A549 (cell line): ENCODE measurements around the gene RABEPK. TPM values are rescaled to one million over a fixed set of nuclear protein-coding genes. Genes with fewer than 3 reads are reported as not detected.

ENCODE experiments used
- ATAC-seq, 2 experiments: fragments of 200-7000 bp in 1 of 2; fragments of >200 bp in 1 of 2; cut with Nextera tagmentation in 1 of 2; cut with Tn5 transposase in 1 of 2; 3 replicates each; pipeline versions ENCODE4 v1.8.0 to v1.9.1; 2018 to 2020; ENCODE audit warnings: mild to moderate bottlenecking in 1 of 2, moderate library complexity in 1 of 2
- CTCF ChIA-PET: fragments of 300-600 bp; sonication (Branson Sonifier 250); formaldehyde crosslinking; extraction: SDS; loops from one replicate; lab custom pipeline; 2021; ENCODE audit warnings: antibody characterized with exemption, inconsistent platforms; lab: Yijun Ruan, JAX
- POLR2A ChIA-PET: fragments of 350-600 bp; formaldehyde crosslinking; extraction: SDS; loops from one replicate; lab custom pipeline; 2021; ENCODE audit warnings: antibody characterized with exemption, inconsistent platforms; lab: Yijun Ruan, JAX
- DNase-seq, 2 experiments: peaks; one replicate each; pipeline versions ENCODE4 v3.0.0 to v3.0.0-alpha.2; 2011 to 2016; ENCODE audit warnings: low read depth in 1 of 2, low spot score in 1 of 2
- FAIRE-seq: peaks from 2 replicates; lab custom pipeline; 2011; peaks lifted over from hg19 to GRCh38; lab: Jason Lieb, UNC
- H3K27ac ChIP-seq, 2 experiments: fragments of >200 bp; sonication (Bioruptor Twin); formaldehyde crosslinking; 3 replicates each; pipeline ENCODE4 v1.5.1; 2016 to 2017
- H3K4me1 ChIP-seq: fragments of >200 bp; sonication (Bioruptor Twin); formaldehyde crosslinking; 3 replicates; pipeline ENCODE4 v1.6.1; 2016
- H3K4me2 ChIP-seq: fragments of >200 bp; sonication (Bioruptor Twin); formaldehyde crosslinking; 3 replicates; pipeline ENCODE4 v1.6.1; 2016
- H3K4me3 ChIP-seq: fragments of >200 bp; sonication (Bioruptor Twin); formaldehyde crosslinking; 3 replicates; pipeline ENCODE4 v1.5.1; 2016
- H3K9me3 ChIP-seq: fragments of >200 bp; sonication (Bioruptor Twin); formaldehyde crosslinking; 3 replicates; pipeline ENCODE4 v1.6.1; 2016
- ATOH8 ChIP-seq: fragments of 250-450 bp; sonication (Bioruptor Pico); IDR thresholded peaks from 2 replicates; pipeline ENCODE4 v1.5.0; 2020; ENCODE audit warnings: low read depth, mild to moderate bottlenecking, moderate library complexity
- BHLHE40 ChIP-seq: IDR thresholded peaks from 2 replicates; pipeline ENCODE4 v1.6.1; 2012; ENCODE audit warnings: low read depth, low read length, inconsistent platforms
- CBX8 ChIP-seq: fragments of 200-600 bp; sonication (generic); IDR thresholded peaks from 2 replicates; pipeline ENCODE4 v1.6.1; 2016
- CEBPB ChIP-seq, 2 experiments: fragments of >200 bp in 1 of 2; sonication (Bioruptor Twin) in 1 of 2; formaldehyde crosslinking in 1 of 2; IDR thresholded peaks; 2 replicates each; pipeline ENCODE4 v1.6.1; 2012 to 2016
- E2F6 ChIP-seq: IDR thresholded peaks from 2 replicates; pipeline ENCODE4 v1.6.1; 2012; ENCODE audit warnings: low read depth, borderline replicate concordance
- EHF ChIP-seq: fragments of 250-450 bp; sonication (Bioruptor Pico); IDR thresholded peaks from 2 replicates; pipeline ENCODE4 v1.5.0; 2020; ENCODE audit warnings: mild to moderate bottlenecking
- ESRRA ChIP-seq: fragments of 150-350 bp; IDR thresholded peaks from 2 replicates; pipeline ENCODE4 v1.6.1; 2014; ENCODE audit warnings: mild to moderate bottlenecking, low read length, borderline replicate concordance
- FOSL2 ChIP-seq, 2 experiments: fragments of 450-650 bp in 1 of 2; fragments of >200 bp in 1 of 2; sonication (Bioruptor Twin) in 1 of 2; formaldehyde crosslinking; IDR thresholded peaks; 2 replicates each; pipeline versions ENCODE4 v1.5.0 to v1.6.1; 2016 to 2020; ENCODE audit warnings: mild to moderate bottlenecking in 1 of 2, moderate library complexity in 1 of 2
- FOXS1 ChIP-seq: fragments of 250-450 bp; sonication (Bioruptor Pico); IDR thresholded peaks from 2 replicates; pipeline ENCODE4 v1.5.0; 2020; ENCODE audit warnings: mild to moderate bottlenecking, moderate library complexity
- HES2 ChIP-seq: fragments of >200 bp; sonication (Bioruptor Twin); formaldehyde crosslinking; IDR thresholded peaks from 2 replicates; pipeline ENCODE4 v1.6.1; 2016
- HMGXB4 ChIP-seq: fragments of 250-450 bp; sonication (Bioruptor Pico); IDR thresholded peaks from 2 replicates; pipeline ENCODE4 v1.5.0; 2021; ENCODE audit warnings: mild to moderate bottlenecking, moderate library complexity, borderline replicate concordance
- MAFK ChIP-seq: fragments of 450-650 bp; IDR thresholded peaks from 2 replicates; pipeline ENCODE4 v1.6.1; 2014; ENCODE audit not compliant: partially characterized antibody
- MAX ChIP-seq: IDR thresholded peaks from 2 replicates; pipeline ENCODE4 v1.6.1; 2012
- NR3C1 ChIP-seq: fragments of >200 bp; sonication (Bioruptor Twin); formaldehyde crosslinking; IDR thresholded peaks from 3 replicates; pipeline ENCODE4 v1.6.1; 2017
- POLR2A ChIP-seq: IDR thresholded peaks from 2 replicates; pipeline ENCODE4 v1.6.1; 2012; ENCODE audit warnings: mild to moderate bottlenecking, low read length
- RAD21 ChIP-seq, 2 experiments: fragments of >200 bp in 1 of 2; sonication (Bioruptor Twin) in 1 of 2; formaldehyde crosslinking in 1 of 2; IDR thresholded peaks in 1 of 2; conservative IDR thresholded peaks in 1 of 2; 2 replicates in 1 of 2; 3 replicates in 1 of 2; pipeline ENCODE4 v1.6.1; 2012 to 2018; ENCODE audit warnings: inconsistent platforms in 1 of 2
- RARB ChIP-seq: fragments of 250-450 bp; sonication (Bioruptor Pico); IDR thresholded peaks from 2 replicates; pipeline ENCODE4 v1.8.0; 2021; ENCODE audit warnings: mild to moderate bottlenecking, moderate library complexity
- REST ChIP-seq: fragments of 200-600 bp; sonication (generic); IDR thresholded peaks from 2 replicates; pipeline ENCODE4 v1.6.1; 2016; ENCODE audit warnings: antibody characterized with exemption, mild to moderate bottlenecking, moderate library complexity
- RFX5 ChIP-seq: fragments of 450-650 bp; IDR thresholded peaks from 2 replicates; pipeline ENCODE4 v1.7.1; 2014; ENCODE audit warnings: antibody characterized with exemption, mild to moderate bottlenecking, moderate library complexity
- SMC3 ChIP-seq: fragments of >200 bp; sonication (Bioruptor Twin); formaldehyde crosslinking; IDR thresholded peaks from 3 replicates; pipeline ENCODE4 v1.6.1; 2018; ENCODE audit warnings: inconsistent platforms
- SREBF2 ChIP-seq: fragments of 450-650 bp; IDR thresholded peaks from 2 replicates; pipeline ENCODE4 v1.6.1; 2014; ENCODE audit warnings: mild to moderate bottlenecking, moderate library complexity
- TFCP2L1 ChIP-seq: fragments of 250-450 bp; sonication (Bioruptor Pico); IDR thresholded peaks from 2 replicates; pipeline ENCODE4 v1.5.0; 2021; ENCODE audit warnings: mild to moderate bottlenecking
- ZC3H11A ChIP-seq: fragments of 450-650 bp; IDR thresholded peaks from 2 replicates; pipeline ENCODE4 v1.6.1; 2014; ENCODE audit warnings: antibody characterized with exemption, mild to moderate bottlenecking
- ZFP36 ChIP-seq: fragments of 450-650 bp; IDR thresholded peaks from 2 replicates; pipeline ENCODE4 v1.6.1; 2014; ENCODE audit warnings: borderline replicate concordance; ENCODE audit not compliant: partially characterized antibody
- whole genome bisulfite sequencing: methylation state at CpG from one replicate; pipeline ENCODE4 v1.1.6; 2017; ENCODE audit errors: missing lambda C conversion rate; 5-methylcytosine and 5-hydroxymethylcytosine counted together
- polyA plus RNA-seq, 4 experiments: library from polyadenylated mRNA; depleted of rRNA in 3 of 4; stranded (reverse); fragments of >200 nt; fragmentation: RNase III in 1 of 4; extraction: RNeasy Plus Mini Kit Qiagen cat#74134 plus additional on column Dnase treatment in 1 of 4; gene quantifications; 2 replicates in 3 of 4; 3 replicates in 1 of 4; pipeline ENCODE4 v1.2.3, GENCODE V29; 2011 to 2017

The RABEPK gene
- polyA plus RNA-seq, 2 of the 4 experiments (the other 2 are of a cell fraction) = 41.9 to 50.1 TPM

GRCh38 chr9:125153712-125154367 lies 46.5 kb upstream of the RABEPK start:
- H3K4me2 ChIP-seq = no peak overlapping the region
- 89% methylated on average over 4 of the region's 4 CpGs for WGBS
- no peak for TF ChIP-seq SREBF2
- no peak for TF ChIP-seq ESRRA
- no peak for TF ChIP-seq BHLHE40
- no peak for TF ChIP-seq RARB (CRISPR knock-in tag)
- TF ChIP-seq CEBPB (IDR thresholded peaks at IDR 0.05) = no peak
- TF ChIP-seq RAD21 (conservative IDR thresholded peaks at IDR 0.05 in 1 of 2, IDR thresholded peaks at IDR 0.05 in 1 of 2) = no peak
- no peak for TF ChIP-seq ZFP36
- no peak for TF ChIP-seq ATOH8 (CRISPR knock-in tag)
- no peak for TF ChIP-seq POLR2A
- no peak for TF ChIP-seq HMGXB4 (CRISPR knock-in tag)
- TF ChIP-seq MAFK = no peak
- TF ChIP-seq TFCP2L1 (CRISPR knock-in tag) = no peak
- TF ChIP-seq, all 56 proteins: peak for 0
- no peaks in the 10 kb centered on the region for H3K4me1 ChIP-seq
- H3K27ac ChIP-seq = no peak overlapping the region
- ATAC-seq (no peak), FAIRE-seq (no peak), DNase-seq (no peak)
- CTCF ChIA-PET = interaction anchor here (3.3 kb wide), 1 partner anchor 11 kb away, joined by 14 read pairs; the partner anchor contains the start of gene SCAI
- no peak overlapping the region for H3K4me3 ChIP-seq
- POLR2A ChIA-PET = no interaction called here
- no peaks in the 10 kb centered on the region for H3K9me3 ChIP-seq

- Histone ChIP-seq H3K4me1 (peaks cover 11% of the 10 kb centered on the region; the same call in 2 of the 3 replicates), H3K4me2 (no peak overlapping the region), H3K4me3 (no peak overlapping the region), H3K9me3 (no peaks in the 10 kb centered on the region), H3K27ac (no peak overlapping the region)
- no peak for DNase-seq
- CTCF ChIA-PET = interaction anchor here (0.6 kb wide), 1 partner anchor 45 kb away, joined by 3 read pairs; no protein-coding TSS in a partner anchor
- no peak for TF ChIP-seq ESRRA
- TF ChIP-seq RFX5 = no peak
- no peak for TF ChIP-seq E2F6
- TF ChIP-seq FOSL2 (IDR thresholded peaks at IDR 0.05) = no peak
- no peak for TF ChIP-seq FOSL2 (CRISPR knock-in tag; IDR thresholded peaks at IDR 0.05)
- no peak for TF ChIP-seq CBX8
- TF ChIP-seq NR3C1 = no peak
- TF ChIP-seq SMC3 = no peak
- TF ChIP-seq HES2 = no peak
- no peak for TF ChIP-seq BHLHE40
- no peak for TF ChIP-seq EHF (CRISPR knock-in tag)
- no peak for ATAC-seq
- 89% methylated on average over 2 of the region's 2 CpGs for WGBS
- no peak for FAIRE-seq
- POLR2A ChIA-PET = no interaction called here
Measured at GRCh38 chr9:125156551-125156950, 43.8 kb upstream of the RABEPK start.

- ChIA-PET CTCF (interaction anchor here (0.8 kb wide), 1 partner anchor 17 kb away, joined by 3 read pairs; no protein-coding TSS in a partner anchor), POLR2A (no interaction called here)
- H3K27ac ChIP-seq = no peak overlapping the region
- H3K4me3 ChIP-seq = no peak overlapping the region
- no peaks in the 10 kb centered on the region for H3K9me3 ChIP-seq
- H3K4me1 ChIP-seq = peaks cover 22% of the 10 kb centered on the region; the same call in 2 of the 3 replicates
- ATAC-seq (no peak), FAIRE-seq (no peak), DNase-seq (no peak)
- H3K4me2 ChIP-seq = 0 out of 3 replicates have a peak overlapping the region, but pooled peaks have one; percentile 3
- TF ChIP-seq ESRRA = no peak
- TF ChIP-seq FOXS1 = no peak
- TF ChIP-seq ZC3H11A = no peak
- no peak for TF ChIP-seq REST
- TF ChIP-seq HMGXB4 (CRISPR knock-in tag) = no peak
- TF ChIP-seq MAX = no peak
Measured at GRCh38 chr9:125160750-125161149, 39.6 kb upstream of the RABEPK start.
